HepG2 (cell line): ENCODE data around the gene ZNF764. TPM values are rescaled to one million over a fixed set of nuclear protein-coding genes. Genes with fewer than 3 reads are reported as not detected.

ENCODE experiments used
- AFF4 ChIP-seq: sonication (generic); formaldehyde crosslinking; IDR thresholded peaks from 2 replicates; pipeline ENCODE4 v1.4.0; 2020; ENCODE audit warnings: missing genetic modification reagents
- ARID2 ChIP-seq: sonication (generic); formaldehyde crosslinking; IDR thresholded peaks from 2 replicates; pipeline ENCODE4 v1.8.1; 2022; ENCODE audit warnings: mild to moderate bottlenecking, missing genetic modification reagents, borderline replicate concordance
- ATF3 ChIP-seq: sonication (generic); formaldehyde crosslinking; IDR thresholded peaks from 2 replicates; pipeline ENCODE4 v1.4.0; 2020; ENCODE audit warnings: missing genetic modification reagents
- ATF7 ChIP-seq, 2 experiments: fragments of 450-650 bp in 1 of 2; sonication (generic) in 1 of 2; formaldehyde crosslinking in 1 of 2; IDR thresholded peaks; 2 replicates each; pipeline versions ENCODE4 v1.4.0 to v1.6.1; 2016 to 2020; ENCODE audit warnings: antibody characterized with exemption in 1 of 2, mild to moderate bottlenecking in 1 of 2, missing genetic modification reagents in 1 of 2
- CEBPZ ChIP-seq: IDR thresholded peaks from 2 replicates; pipeline ENCODE4 v1.6.1; 2012; ENCODE audit warnings: low read length, improper control_type of control experiment
- E2F5 ChIP-seq: sonication (generic); formaldehyde crosslinking; conservative IDR thresholded peaks from 2 replicates; pipeline ENCODE4 v1.4.0; 2020; ENCODE audit warnings: missing genetic modification reagents
- FOXA1 ChIP-seq, 2 experiments: fragments of 450-650 bp in 1 of 2; sonication (generic) in 1 of 2; formaldehyde crosslinking in 1 of 2; IDR thresholded peaks; 2 replicates each; pipeline versions ENCODE4 v1.4.0 to v1.6.1; 2016 to 2020; ENCODE audit warnings: missing genetic modification reagents in 1 of 2
- KDM1A ChIP-seq: IDR thresholded peaks from 2 replicates; pipeline ENCODE4 v1.6.1; 2016; ENCODE audit warnings: missing compliant biosample characterization
- MTF1 ChIP-seq: sonication (generic); formaldehyde crosslinking; IDR thresholded peaks from 2 replicates; pipeline ENCODE4 v1.5.0; 2020; ENCODE audit warnings: missing genetic modification reagents
- NPAS2 ChIP-seq: sonication (generic); formaldehyde crosslinking; IDR thresholded peaks from 2 replicates; pipeline ENCODE4 v1.8.0; 2022; ENCODE audit warnings: mild to moderate bottlenecking, missing genetic modification reagents, borderline replicate concordance
- RAD51 ChIP-seq: fragments of 450-650 bp; IDR thresholded peaks from 2 replicates; pipeline ENCODE4 v1.6.1; 2016; ENCODE audit warnings: borderline replicate concordance
- SRY ChIP-seq: sonication (generic); formaldehyde crosslinking; IDR thresholded peaks from 2 replicates; pipeline ENCODE4 v1.8.0; 2022; ENCODE audit warnings: mild to moderate bottlenecking, missing genetic modification reagents
- TAF15 ChIP-seq: fragments of 200-400 bp; formaldehyde crosslinking; IDR thresholded peaks from one replicate; pipeline ENCODE4 v1.6.1; 2018; ENCODE audit warnings: mild to moderate bottlenecking, low read depth, low read length; ENCODE audit not compliant: poor library complexity, severe bottlenecking
- TARDBP ChIP-seq: sonication (generic); formaldehyde crosslinking; IDR thresholded peaks from 2 replicates; pipeline ENCODE4 v1.8.0; 2022; ENCODE audit warnings: mild to moderate bottlenecking, missing genetic modification reagents
- USF2 ChIP-seq, 2 experiments: sonication (generic) in 1 of 2; formaldehyde crosslinking in 1 of 2; IDR thresholded peaks; 2 replicates each; pipeline versions ENCODE4 v1.5.1 to v1.6.1; 2011 to 2020; ENCODE audit warnings: borderline replicate concordance in 1 of 2, low read depth in 1 of 2, low read length in 1 of 2, mild to moderate bottlenecking in 1 of 2, missing genetic modification reagents in 1 of 2, moderate library complexity in 1 of 2
- ZNF205 ChIP-seq: IDR thresholded peaks from 2 replicates; pipeline ENCODE4 v1.6.1; 2018; ENCODE audit warnings: missing biosample characterization, missing genetic modification reagents
- ZNF33B ChIP-seq: sonication (generic); formaldehyde crosslinking; IDR thresholded peaks from 2 replicates; pipeline ENCODE4 v1.5.1; 2020; ENCODE audit warnings: mild to moderate bottlenecking, missing genetic modification reagents
- polyA plus RNA-seq, 8 experiments: library from polyadenylated mRNA; depleted of rRNA in 3 of 8; stranded (reverse) in 7 of 8; unstranded in 1 of 8; fragments of >200 nt; fragmentation: Illumina TruSeq in 4 of 8; extraction: Trizol in 4 of 8; gene quantifications; 2 replicates each; pipeline versions ENCODE4 v1.2.1 to v1.2.3, GENCODE V29; 2011 to 2016; ENCODE audit warnings: low read depth in 4 of 8, missing spikeins in 1 of 8, mixed read lengths in 1 of 8; ENCODE audit not compliant: insufficient read depth in 1 of 8
- total RNA-seq, 5 experiments: library from RNA; depleted of rRNA; stranded (reverse); fragments of >200 nt; fragmentation: Illumina TruSeq; extraction: Trizol; gene quantifications; 2 replicates each; pipeline ENCODE4 v1.2.3, GENCODE V29; 2016; ENCODE audit warnings: low read depth in 1 of 5

The ZNF764 gene
- total and polyA plus RNA-seq, 2 of the 13 experiments (the other 11 are each of a cell fraction or from before 2014, with no cell fraction given) = 4.1 to 9.1 TPM

- TF ChIP-seq USF2 (IDR thresholded peaks at IDR 0.05; ENCODE audit: low read depth, low read length) (no peak), USF2 (CRISPR knock-in tag; IDR thresholded peaks at IDR 0.05; ENCODE audit: borderline replicate concordance) (peak; percentile 60), TARDBP (CRISPR knock-in tag) (peak; percentile 85), ATF7 (IDR thresholded peaks at IDR 0.05) (no peak), ATF7 (CRISPR knock-in tag; IDR thresholded peaks at IDR 0.05) (no peak; the same call in 1 of the 2 replicates), ATF3 (CRISPR knock-in tag) (no peak), CEBPZ (no peak), NPAS2 (no peak), ZNF33B (CRISPR knock-in tag) (no peak), TAF15 (peak; percentile 11), FOXA1 (IDR thresholded peaks at IDR 0.05) (no peak), FOXA1 (CRISPR knock-in tag; IDR thresholded peaks at IDR 0.05) (no peak), RAD51 (no peak), MTF1 (CRISPR knock-in tag) (no peak; the same call in 1 of the 2 replicates), ARID2 (CRISPR knock-in tag) (no peak; the same call in 1 of the 2 replicates), ZNF205 (CRISPR knock-in tag) (peak; percentile 79), KDM1A (CRISPR knock-in tag) (no peak; the same call in 1 of the 2 replicates), AFF4 (CRISPR knock-in tag) (no peak; the same call in 1 of the 2 replicates), E2F5 (CRISPR knock-in tag) (peak; percentile 55), SRY (CRISPR knock-in tag) (peak; percentile 40; the same call in 1 of the 2 replicates)
These were observed 23.6 kb downstream of the ZNF764 start, which contains the start of gene ZNF747 (continued) for GRCh38 chr16:30534368-30535105.
